ENCODE data around the gene EPHA2. TPM values are rescaled to one million over a fixed set of nuclear protein-coding genes. Genes with fewer than 3 reads are reported as not detected.

The EPHA2 gene
- total and polyA plus RNA-seq, 4 donors: 17.5 to 35.6 (median 20.5) TPM

DNA sequence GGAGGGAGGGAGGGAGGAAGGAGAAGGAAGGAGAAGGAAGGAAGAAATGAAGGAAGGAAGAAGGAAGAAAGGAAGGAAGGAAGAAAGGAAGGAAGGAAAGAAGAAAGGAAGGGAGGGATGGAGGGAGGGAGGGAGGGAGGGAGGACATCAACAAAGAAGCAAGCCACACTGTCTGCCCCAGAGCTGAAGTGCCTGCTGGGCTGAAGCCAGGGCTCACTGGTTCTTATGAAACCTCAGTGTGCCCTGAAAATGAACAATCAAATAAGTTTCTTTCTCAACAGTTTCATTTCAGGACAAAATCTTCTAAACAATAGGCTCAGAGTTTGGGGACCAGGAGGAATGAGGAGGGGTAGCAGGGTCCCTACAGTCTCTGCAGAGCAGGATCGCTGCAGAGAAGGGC, 35.4 kb upstream of the EPHA2 start:
- H3K36me3 ChIP-seq (ENCODE audit: control insufficient read depth in 4 of 4, insufficient read depth in 4 of 4, low read length in 4 of 4): no peaks in the 10 kb centered on the region
- DNase-seq (no peak), ATAC-seq (ENCODE audit: insufficient read depth, low FRiP score) (no peak)
- H3K9me3 ChIP-seq (ENCODE audit: control insufficient read depth in 4 of 4, insufficient read depth in 3 of 4, low read length in 3 of 4): no peaks in the 10 kb centered on the region
- H3K27ac ChIP-seq (ENCODE audit: low read depth in 1 of 2, low read length in 1 of 2): no peak overlapping the region
- 75 to 89% methylated on average over 1 of the region's 1 CpG for WGBS, 2 donors
- H3K4me3 ChIP-seq: no peak overlapping the region
- no peaks in the 10 kb centered on the region for H3K27me3 ChIP-seq (ENCODE audit: control insufficient read depth in 3 of 3, insufficient read depth in 3 of 3, low read length in 2 of 3)
- H3K9ac ChIP-seq (ENCODE audit: insufficient read depth in 1 of 2, low read length in 2 of 2): no peak overlapping the region
- TF ChIP-seq CTCF (IDR thresholded peaks at IDR 0.05; ENCODE audit: control extremely low read depth, extremely low read depth): no peak
- peaks cover 0 to 8% (median 2%) of the 10 kb centered on the region in 5 donors for H3K4me1 ChIP-seq (ENCODE audit: control insufficient read depth in 5 of 5, insufficient read depth in 5 of 5, low read length in 5 of 5)

DNA sequence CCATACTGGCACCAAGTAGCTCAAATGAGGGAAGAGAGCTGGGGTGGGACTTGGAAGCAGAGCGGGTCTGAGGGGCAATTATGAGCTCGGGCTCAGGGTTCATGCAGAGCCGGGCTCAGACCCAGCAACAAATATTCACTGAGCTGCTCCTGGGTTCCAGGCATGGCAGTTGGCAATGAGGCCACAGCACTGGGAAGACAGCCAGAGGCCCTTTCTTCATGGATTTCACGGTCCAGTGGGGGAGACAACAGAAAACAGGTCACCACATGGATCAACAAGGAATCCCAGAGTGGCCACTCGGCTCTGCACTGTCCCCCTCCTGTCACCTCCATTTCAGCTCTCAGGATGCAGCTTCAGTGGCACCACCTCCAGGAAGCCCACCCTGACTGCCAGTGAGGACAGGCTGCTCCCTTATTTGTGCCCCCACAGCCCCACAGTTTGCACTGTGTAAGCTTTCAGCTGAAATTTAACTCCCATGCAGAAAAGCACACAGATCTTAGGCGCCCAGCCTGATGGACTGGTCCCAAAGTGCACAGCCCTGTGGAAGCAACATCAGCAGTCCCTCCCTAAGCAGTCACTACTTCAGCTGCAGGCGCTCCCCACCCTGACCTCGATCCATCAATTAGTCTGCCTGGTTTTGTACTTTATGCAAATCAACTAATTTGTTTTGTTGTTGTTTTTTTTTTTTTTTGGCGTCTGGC, 34.2 kb upstream of the EPHA2 start:
- ATAC-seq (ENCODE audit: insufficient read depth, low FRiP score): no peak
- no peaks in the 10 kb centered on the region for H3K27me3 ChIP-seq (ENCODE audit: control insufficient read depth in 3 of 3, insufficient read depth in 3 of 3, low read length in 2 of 3)
- H3K4me3 ChIP-seq: no peak overlapping the region
- H3K9me3 ChIP-seq (ENCODE audit: control insufficient read depth in 4 of 4, insufficient read depth in 3 of 4, low read length in 3 of 4): no peaks in the 10 kb centered on the region
- peaks cover 0 to 8% (median 2%) of the 10 kb centered on the region in 5 donors for H3K4me1 ChIP-seq (ENCODE audit: control insufficient read depth in 5 of 5, insufficient read depth in 5 of 5, low read length in 5 of 5)
- H3K9ac ChIP-seq (ENCODE audit: insufficient read depth in 1 of 2, low read length in 2 of 2): no peak overlapping the region
- TF ChIP-seq CTCF (IDR thresholded peaks at IDR 0.05; ENCODE audit: control extremely low read depth, extremely low read depth): no peak
- H3K27ac ChIP-seq (ENCODE audit: low read depth in 1 of 2, low read length in 1 of 2): no peak overlapping the region
- no peak for DNase-seq
- H3K36me3 ChIP-seq (ENCODE audit: control insufficient read depth in 4 of 4, insufficient read depth in 4 of 4, low read length in 4 of 4): no peaks in the 10 kb centered on the region
- WGBS, 2 donors: 68 to 79% methylated on average over 9 of the region's 9 CpGs

- no peak overlapping the region for H3K9ac ChIP-seq (ENCODE audit: insufficient read depth in 1 of 2, low read length in 2 of 2)
Measured at GRCh38 chr1:16189003-16189402, 33.1 kb upstream of the EPHA2 start.

More at GRCh38 chr1:16189003-16189402, 33.1 kb upstream of the EPHA2 start:
- no peak for ATAC-seq (ENCODE audit: insufficient read depth, low FRiP score)
- Histone ChIP-seq H3K36me3 (ENCODE audit: control insufficient read depth in 4 of 4, insufficient read depth in 4 of 4, low read length in 4 of 4) (no peaks in the 10 kb centered on the region), H3K27me3 (ENCODE audit: control insufficient read depth in 3 of 3, insufficient read depth in 3 of 3, low read length in 2 of 3) (no peaks in the 10 kb centered on the region), H3K4me1 (ENCODE audit: control insufficient read depth in 5 of 5, insufficient read depth in 5 of 5, low read length in 5 of 5) (peaks cover 0 to 8% (median 2%) of the 10 kb centered on the region in 5 donors), H3K9me3 (ENCODE audit: control insufficient read depth in 4 of 4, insufficient read depth in 3 of 4, low read length in 3 of 4) (no peaks in the 10 kb centered on the region), H3K27ac (ENCODE audit: low read depth in 1 of 2, low read length in 1 of 2) (no peak overlapping the region), H3K4me3 (no peak overlapping the region)
- WGBS, 2 donors: 46 to 65% methylated on average over 6 of the region's 6 CpGs
- TF ChIP-seq CTCF (IDR thresholded peaks at IDR 0.05; ENCODE audit: control extremely low read depth, extremely low read depth): no peak
- DNase-seq: no peak

Measured in lung (tissue), 12 donors.